HL-60 (cell line): ENCODE measurements around the gene UBE2D1.

Source experiments
- DNase-seq, 2 experiments: peaks; one replicate each; pipeline ENCODE4 v3.0.0-alpha.2; 2010 to 2020; ENCODE audit warnings: low read depth in 1 of 2, low spot score in 1 of 2
- H3K27ac ChIP-seq: fragments of 250-450 bp; sonication (Bioruptor Pico); replicated peaks from 2 replicates; pipeline ENCODE4 v1.5.1; 2020; ENCODE audit warnings: mild to moderate bottlenecking, moderate library complexity
- H3K27me3 ChIP-seq: fragments of 250-450 bp; sonication (Bioruptor Pico); 2 replicates; pipeline ENCODE4 v1.5.1; 2021; ENCODE audit warnings: mild to moderate bottlenecking, moderate library complexity; ENCODE audit not compliant: insufficient read depth, poor library complexity, severe bottlenecking
- H3K4me3 ChIP-seq: replicated peaks from 2 replicates; pipeline ENCODE4 v1.5.1; 2011; ENCODE audit warnings: mild to moderate bottlenecking, control low read depth, low read length; ENCODE audit not compliant: insufficient read depth
- CTCF ChIP-seq: IDR thresholded peaks from one replicate; pipeline ENCODE4 v1.5.1; 2011; ENCODE audit warnings: low read length, control low read depth, inconsistent platforms; ENCODE audit not compliant: insufficient read depth
- GABPA ChIP-seq: IDR thresholded peaks from 2 replicates; pipeline ENCODE4 v1.6.1; 2012; ENCODE audit warnings: low read depth
- POLR2AphosphoS5 ChIP-seq: IDR thresholded peaks from 2 replicates; pipeline ENCODE4 v1.6.1; 2012; ENCODE audit warnings: low read depth
- REST ChIP-seq: IDR thresholded peaks from 2 replicates; pipeline ENCODE4 v1.6.1; 2012; ENCODE audit warnings: low read depth; ENCODE audit not compliant: insufficient replicate concordance
- SPI1 ChIP-seq: IDR thresholded peaks from 2 replicates; pipeline ENCODE4 v1.6.1; 2012; ENCODE audit warnings: low read depth, mild to moderate bottlenecking, borderline replicate concordance

The UBE2D1 gene

GRCh38 chr10:58336242-58336641 is 1.4 kb downstream of the UBE2D1 start:
- TF ChIP-seq REST (peak; percentile 86), GABPA (no peak)
- DNase-seq, result no peak
- Histone ChIP-seq H3K4me3 (no peak overlapping the region; the same call in 1 of the 2 replicates), H3K27ac (no peak overlapping the region), H3K27me3 (no peaks in the 10 kb centered on the region)

GRCh38 chr10:58341422-58341821 is 6.6 kb downstream of the UBE2D1 start:
- H3K27ac ChIP-seq, result no peak overlapping the region
- H3K27me3 ChIP-seq, result no peaks in the 10 kb centered on the region
- no peak overlapping the region for H3K4me3 ChIP-seq
- TF ChIP-seq CTCF (no peak), POLR2AphosphoS5 (no peak), SPI1 (no peak), REST (no peak), GABPA (no peak)
- DNase-seq, result no peak

- Histone ChIP-seq H3K27ac (no peak overlapping the region), H3K4me3 (no peak overlapping the region), H3K27me3 (no peaks in the 10 kb centered on the region)
- no peak for TF ChIP-seq SPI1
- no peak for TF ChIP-seq REST
- TF ChIP-seq CTCF, result no peak
- TF ChIP-seq POLR2AphosphoS5, result no peak
- DNase-seq, result no peak
These were observed 7.1 kb downstream of the UBE2D1 start for GRCh38 chr10:58341947-58342346.

GRCh38 chr10:58347967-58348366 is 13.2 kb downstream of the UBE2D1 start:
- Histone ChIP-seq H3K27me3 (no peaks in the 10 kb centered on the region), H3K27ac (no peak overlapping the region), H3K4me3 (no peak overlapping the region)
- TF ChIP-seq CTCF (no peak), SPI1 (no peak), REST (no peak), POLR2AphosphoS5 (no peak), GABPA (no peak)
- DNase-seq, result no peak
